C4-2B (cell line): ENCODE data around the gene GALNT1.

Experiments
- CTCF ChIP-seq: fragments of 450-650 bp; conservative IDR thresholded peaks from 2 replicates; pipeline ENCODE4 v1.5.1; 2017; ENCODE audit warnings: mild to moderate bottlenecking
- ZFX ChIP-seq: fragments of 450-650 bp; IDR thresholded peaks from 2 replicates; pipeline ENCODE4 v1.6.1; 2017

- TF ChIP-seq CTCF (no peak), ZFX (no peak)
These were observed 76.6 kb downstream of the GALNT1 start for GRCh38 chr18:35658112-35658511.
